ENCODE measurements around the gene FILIP1L.

FILIP1L gene

DNA sequence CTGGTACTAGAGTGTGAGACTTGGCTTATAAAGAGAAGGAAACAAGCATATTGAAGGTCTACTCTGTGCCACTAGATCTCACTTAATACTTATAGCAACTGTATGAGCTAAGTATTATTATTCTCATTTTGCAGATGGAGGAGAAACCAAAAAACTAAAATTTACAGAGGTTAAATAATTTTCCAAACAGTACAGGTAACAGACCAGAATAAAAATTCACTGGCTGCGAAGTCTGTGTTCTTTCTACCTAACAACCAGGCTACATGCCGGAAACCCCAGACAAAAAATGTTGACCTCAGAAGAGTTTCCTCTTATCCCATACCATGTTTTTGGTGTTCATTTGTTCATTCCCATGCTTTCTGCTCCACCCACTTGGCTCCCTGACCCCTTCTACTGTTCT is 250.0 kb downstream of the FILIP1L start:
- Histone ChIP-seq H3K36me3 (ENCODE audit: control insufficient read depth in 1 of 2, insufficient read depth in 2 of 2, low read length in 2 of 2) (peaks cover 2 to 17% of the 10 kb centered on the region in 2 experiments), H4K8ac (ENCODE audit: low read depth, low read length) (no peak overlapping the region), H3K18ac (ENCODE audit: low read length) (no peak overlapping the region), H3K23ac (ENCODE audit: low read length) (no peak overlapping the region), H3K9ac (ENCODE audit: low read length) (no peak overlapping the region), H3K27me3 (ENCODE audit: insufficient read depth, low read length) (no peaks in the 10 kb centered on the region), H3K4me3 (ENCODE audit: low read depth, low read length) (no peak overlapping the region), H3K27ac (ENCODE audit: low read depth, low read length) (no peak overlapping the region), H3K4ac (ENCODE audit: low read depth, low read length) (no peak overlapping the region), H3K79me1 (ENCODE audit: low read length) (peaks cover 3% of the 10 kb centered on the region), H2AFZ (ENCODE audit: insufficient read depth, low read length, poor library complexity) (peak overlapping the region; percentile 25), H2BK5ac (ENCODE audit: low read depth, low read length, poor library complexity) (no peak overlapping the region), H3K4me2 (ENCODE audit: low read length) (no peak overlapping the region), H2AK5ac (ENCODE audit: low read length) (no peak overlapping the region), H3K14ac (ENCODE audit: low read length) (no peak overlapping the region), H3K4me1 (ENCODE audit: control insufficient read depth in 1 of 2, insufficient read depth in 2 of 2, low read length in 2 of 2) (peaks cover 3 to 13% of the 10 kb centered on the region in 2 experiments), H2BK120ac (ENCODE audit: insufficient read depth, low read length, poor library complexity) (no peak overlapping the region), H4K12ac (ENCODE audit: low read depth, low read length) (no peak overlapping the region), H3K9me3 (ENCODE audit: insufficient read depth, low read depth, low read length) (no peaks in the 10 kb centered on the region), H3K79me2 (ENCODE audit: control insufficient read depth, insufficient read depth, low read length, poor library complexity) (no peaks in the 10 kb centered on the region), H4K91ac (ENCODE audit: low read depth, low read length) (no peak overlapping the region), H2BK12ac (ENCODE audit: low read length) (no peak overlapping the region)
- WGBS (ENCODE audit: extremely low coverage, insufficient coverage, insufficient read length): no CpG with 5 or more reads among the region's 2 CpGs
- DNase-seq: no peak

DNA sequence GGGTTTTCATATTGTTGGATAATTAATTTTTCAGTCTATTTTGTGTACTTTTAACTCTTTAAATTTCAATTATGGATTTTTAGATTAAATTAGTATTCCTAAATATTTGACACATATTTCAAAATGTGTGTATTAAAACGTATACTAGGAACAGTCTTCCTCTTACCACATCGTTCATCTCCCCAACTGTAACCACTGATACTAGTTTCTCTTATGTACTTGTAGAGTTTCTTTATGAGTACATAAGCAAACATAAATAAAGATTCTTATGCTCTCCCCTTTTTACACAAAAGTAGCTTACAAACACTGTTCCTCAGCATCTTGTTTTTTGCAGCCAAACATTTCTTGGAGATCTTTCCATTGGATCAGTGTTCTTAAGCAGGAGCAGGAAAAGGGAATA is 250.7 kb downstream of the FILIP1L start:
- no peak overlapping the region for H4K91ac ChIP-seq (ENCODE audit: low read depth, low read length)
- no peak for DNase-seq
- peaks cover 2 to 17% of the 10 kb centered on the region in 2 experiments for H3K36me3 ChIP-seq (ENCODE audit: control insufficient read depth in 1 of 2, insufficient read depth in 2 of 2, low read length in 2 of 2)
- H3K4me2 ChIP-seq (ENCODE audit: low read length): no peak overlapping the region
- H2BK120ac ChIP-seq (ENCODE audit: insufficient read depth, low read length, poor library complexity): no peak overlapping the region
- no peak overlapping the region for H2AK5ac ChIP-seq (ENCODE audit: low read length)
- no CpG with 5 or more reads among the region's 2 CpGs for WGBS (ENCODE audit: extremely low coverage, insufficient coverage, insufficient read length)
- H3K18ac ChIP-seq (ENCODE audit: low read length): no peak overlapping the region
- no peaks in the 10 kb centered on the region for H3K27me3 ChIP-seq (ENCODE audit: insufficient read depth, low read length)
- H2BK12ac ChIP-seq (ENCODE audit: low read length): no peak overlapping the region
- no peaks in the 10 kb centered on the region for H3K79me2 ChIP-seq (ENCODE audit: control insufficient read depth, insufficient read depth, low read length, poor library complexity)
- no peak overlapping the region for H3K4ac ChIP-seq (ENCODE audit: low read depth, low read length)
- H3K14ac ChIP-seq (ENCODE audit: low read length): no peak overlapping the region
- H3K23ac ChIP-seq (ENCODE audit: low read length): no peak overlapping the region
- H3K79me1 ChIP-seq (ENCODE audit: low read length): peaks cover 3% of the 10 kb centered on the region
- no peak overlapping the region for H2BK5ac ChIP-seq (ENCODE audit: low read depth, low read length, poor library complexity)
- H3K9ac ChIP-seq (ENCODE audit: low read length): no peak overlapping the region
- no peaks in the 10 kb centered on the region for H3K9me3 ChIP-seq (ENCODE audit: insufficient read depth, low read depth, low read length)
- no peak overlapping the region for H4K12ac ChIP-seq (ENCODE audit: low read depth, low read length)
- peaks cover 3 to 13% of the 10 kb centered on the region in 2 experiments for H3K4me1 ChIP-seq (ENCODE audit: control insufficient read depth in 1 of 2, insufficient read depth in 2 of 2, low read length in 2 of 2)
- H4K8ac ChIP-seq (ENCODE audit: low read depth, low read length): no peak overlapping the region
- H3K27ac ChIP-seq (ENCODE audit: low read depth, low read length): no peak overlapping the region
- no peak overlapping the region for H2AFZ ChIP-seq (ENCODE audit: insufficient read depth, low read length, poor library complexity)
- no peak overlapping the region for H3K4me3 ChIP-seq (ENCODE audit: low read depth, low read length)

DNA sequence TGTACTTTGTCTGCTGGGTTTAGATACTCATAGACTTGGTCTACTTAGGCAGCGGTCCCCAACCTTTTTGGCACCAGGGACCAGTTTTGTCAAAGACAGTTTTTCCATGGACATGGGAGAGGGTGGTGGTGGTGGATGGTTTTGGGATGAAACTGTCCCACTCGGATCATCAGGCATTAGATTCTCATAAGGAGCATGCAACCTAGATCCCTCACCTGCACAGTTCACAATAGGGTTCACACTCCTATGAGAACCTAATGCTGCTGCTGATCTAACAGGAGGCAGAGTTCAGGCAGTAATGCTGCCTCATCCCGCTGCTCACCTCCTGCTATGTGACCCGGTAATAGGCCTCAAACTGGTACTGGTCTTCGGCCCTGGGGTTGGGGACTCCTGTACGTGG is 251.3 kb downstream of the FILIP1L start:
- no peak overlapping the region for H4K12ac ChIP-seq (ENCODE audit: low read depth, low read length)
- H3K23ac ChIP-seq (ENCODE audit: low read length): no peak overlapping the region
- no peaks in the 10 kb centered on the region for H3K27me3 ChIP-seq (ENCODE audit: insufficient read depth, low read length)
- no peak overlapping the region for H3K27ac ChIP-seq (ENCODE audit: low read depth, low read length)
- H3K9me3 ChIP-seq (ENCODE audit: insufficient read depth, low read depth, low read length): no peaks in the 10 kb centered on the region
- peaks cover 3 to 9% of the 10 kb centered on the region in 2 experiments for H3K4me1 ChIP-seq (ENCODE audit: control insufficient read depth in 1 of 2, insufficient read depth in 2 of 2, low read length in 2 of 2)
- DNase-seq: no peak
- H3K9ac ChIP-seq (ENCODE audit: low read length): no peak overlapping the region
- H3K36me3 ChIP-seq (ENCODE audit: control insufficient read depth in 1 of 2, insufficient read depth in 2 of 2, low read length in 2 of 2): peaks cover 2 to 15% of the 10 kb centered on the region in 2 experiments
- H3K4me3 ChIP-seq (ENCODE audit: low read depth, low read length): no peak overlapping the region
- WGBS (ENCODE audit: extremely low coverage, insufficient coverage, insufficient read length): no CpG with 5 or more reads among the region's 6 CpGs
- H3K14ac ChIP-seq (ENCODE audit: low read length): no peak overlapping the region
- H2AFZ ChIP-seq (ENCODE audit: insufficient read depth, low read length, poor library complexity): no peak overlapping the region
- H3K4ac ChIP-seq (ENCODE audit: low read depth, low read length): no peak overlapping the region
- H3K4me2 ChIP-seq (ENCODE audit: low read length): no peak overlapping the region
- H4K8ac ChIP-seq (ENCODE audit: low read depth, low read length): no peak overlapping the region
- H3K79me1 ChIP-seq (ENCODE audit: low read length): peaks cover 3% of the 10 kb centered on the region
- H2BK120ac ChIP-seq (ENCODE audit: insufficient read depth, low read length, poor library complexity): no peak overlapping the region
- no peak overlapping the region for H2BK12ac ChIP-seq (ENCODE audit: low read length)
- no peak overlapping the region for H2AK5ac ChIP-seq (ENCODE audit: low read length)
- no peak overlapping the region for H3K18ac ChIP-seq (ENCODE audit: low read length)
- no peaks in the 10 kb centered on the region for H3K79me2 ChIP-seq (ENCODE audit: control insufficient read depth, insufficient read depth, low read length, poor library complexity)
- no peak overlapping the region for H4K91ac ChIP-seq (ENCODE audit: low read depth, low read length)
- no peak overlapping the region for H2BK5ac ChIP-seq (ENCODE audit: low read depth, low read length, poor library complexity)

DNA sequence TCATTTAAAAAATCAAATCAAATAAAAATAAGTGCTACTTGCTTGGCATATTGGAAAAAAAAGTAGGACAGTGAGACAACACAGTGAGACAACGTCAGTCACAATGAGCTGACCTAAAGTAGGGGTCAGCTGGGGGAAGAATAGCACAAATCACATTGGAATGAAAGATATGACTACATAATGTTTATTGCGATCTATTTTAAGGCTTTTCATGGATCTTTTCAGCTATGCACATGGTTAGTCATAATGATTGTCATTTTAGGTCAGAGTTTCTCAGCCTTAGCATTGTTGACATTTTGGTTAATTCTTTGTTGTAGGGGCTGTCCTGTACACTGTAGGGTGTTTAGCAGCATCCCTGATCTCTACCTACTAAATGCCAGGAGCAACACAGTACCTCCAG is 252.1 kb downstream of the FILIP1L start:
- no peak overlapping the region for H3K27ac ChIP-seq (ENCODE audit: low read depth, low read length)
- DNase-seq: peak; percentile 14 to 49
- no peak overlapping the region for H2BK12ac ChIP-seq (ENCODE audit: low read length)
- WGBS (ENCODE audit: extremely low coverage, insufficient coverage, insufficient read length): no CpG with 5 or more reads among the region's 2 CpGs
- H3K79me2 ChIP-seq (ENCODE audit: control insufficient read depth, insufficient read depth, low read length, poor library complexity): no peaks in the 10 kb centered on the region
- no peak overlapping the region for H4K8ac ChIP-seq (ENCODE audit: low read depth, low read length)
- no peaks in the 10 kb centered on the region for H3K9me3 ChIP-seq (ENCODE audit: insufficient read depth, low read depth, low read length)
- no peak overlapping the region for H3K4me3 ChIP-seq (ENCODE audit: low read depth, low read length)
- H3K9ac ChIP-seq (ENCODE audit: low read length): no peak overlapping the region
- no peak overlapping the region for H2BK5ac ChIP-seq (ENCODE audit: low read depth, low read length, poor library complexity)
- no peak overlapping the region for H3K23ac ChIP-seq (ENCODE audit: low read length)
- peaks cover 2 to 15% of the 10 kb centered on the region in 2 experiments for H3K36me3 ChIP-seq (ENCODE audit: control insufficient read depth in 1 of 2, insufficient read depth in 2 of 2, low read length in 2 of 2)
- H3K18ac ChIP-seq (ENCODE audit: low read length): no peak overlapping the region
- H3K79me1 ChIP-seq (ENCODE audit: low read length): peaks cover 3% of the 10 kb centered on the region
- no peak overlapping the region for H4K91ac ChIP-seq (ENCODE audit: low read depth, low read length)
- no peak overlapping the region for H3K4ac ChIP-seq (ENCODE audit: low read depth, low read length)
- no peak overlapping the region for H3K4me2 ChIP-seq (ENCODE audit: low read length)
- no peak overlapping the region for H2AFZ ChIP-seq (ENCODE audit: insufficient read depth, low read length, poor library complexity)
- no peaks in the 10 kb centered on the region for H3K27me3 ChIP-seq (ENCODE audit: insufficient read depth, low read length)
- H3K4me1 ChIP-seq (ENCODE audit: control insufficient read depth in 1 of 2, insufficient read depth in 2 of 2, low read length in 2 of 2): peaks cover 3 to 8% of the 10 kb centered on the region in 2 experiments
- no peak overlapping the region for H2AK5ac ChIP-seq (ENCODE audit: low read length)
- no peak overlapping the region for H4K12ac ChIP-seq (ENCODE audit: low read depth, low read length)
- H3K14ac ChIP-seq (ENCODE audit: low read length): no peak overlapping the region
- H2BK120ac ChIP-seq (ENCODE audit: insufficient read depth, low read length, poor library complexity): no peak overlapping the region
